ENCODE results near the gene RAX. TPM values are rescaled to one million over a fixed set of nuclear protein-coding genes. Genes with fewer than 3 reads are reported as not detected.

RAX gene
- total and polyA plus RNA-seq, 2 of the 4 experiments (the other 2 are of a cell fraction) = not detected

GRCh38 chr18:59293317-59293716 lies 20.1 kb upstream of the RAX start:
- CTCF ChIA-PET = no interaction called here

More at GRCh38 chr18:59293317-59293716, 20.1 kb upstream of the RAX start:
- Histone ChIP-seq H3K27me3 (ENCODE audit: control insufficient read depth, insufficient read depth, low read length) (peaks cover 46% of the 10 kb centered on the region), H3K79me1 (ENCODE audit: low read depth in 1 of 2, low read length in 2 of 2) (no peaks in the 10 kb centered on the region), H2BK120ac (ENCODE audit: low read depth, low read length) (no peak overlapping the region), H3K14ac (replicated peaks; ENCODE audit: low read depth, low read length) (no peak overlapping the region), H3K4me2 (ENCODE audit: low read depth, low read length) (no peak overlapping the region), H3K4me3 (ENCODE audit: insufficient read depth, low read depth, low read length) (no peak overlapping the region), H4K8ac (ENCODE audit: low read depth in 2 of 2, low read length in 2 of 2) (no peak overlapping the region), H2BK20ac (ENCODE audit: low read depth, low read length) (no peak overlapping the region), H2BK15ac (ENCODE audit: low read depth, low read length) (no peak overlapping the region), H3K4ac (ENCODE audit: low read depth, low read length) (no peak overlapping the region), H3K18ac (ENCODE audit: low read depth, low read length) (no peak overlapping the region), H3K9me3 (ENCODE audit: control insufficient read depth, insufficient read depth, low read length) (no peaks in the 10 kb centered on the region), H3K23ac (ENCODE audit: low read depth, low read length) (no peak overlapping the region), H3K36me3 (ENCODE audit: control insufficient read depth, insufficient read depth, low read length) (no peaks in the 10 kb centered on the region), H4K91ac (ENCODE audit: insufficient read depth, low read depth, low read length) (no peak overlapping the region), H3K27ac (ENCODE audit: insufficient read depth, low read length) (no peak overlapping the region), H4K5ac (ENCODE audit: low read depth, low read length) (no peak overlapping the region), H2AK9ac (replicated peaks; ENCODE audit: low read depth, low read length, poor library complexity) (no peak overlapping the region), H2AK5ac (ENCODE audit: low read depth, low read length) (no peak overlapping the region), H3K4me1 (ENCODE audit: control insufficient read depth, insufficient read depth, low read length) (no peaks in the 10 kb centered on the region), H2AFZ (replicated peaks; ENCODE audit: low read length, poor library complexity) (no peak overlapping the region), H4K20me1 (ENCODE audit: insufficient read depth, low read length) (no peaks in the 10 kb centered on the region), H3K9ac (ENCODE audit: low read depth, low read length) (no peak overlapping the region), H3K56ac (ENCODE audit: extremely low read depth, insufficient read depth, low read length) (no peak overlapping the region), H2BK5ac (ENCODE audit: low read depth, low read length, poor library complexity, severe bottlenecking) (no peak overlapping the region), H3K9me1 (ENCODE audit: insufficient read depth, low read length) (no peaks in the 10 kb centered on the region)
- ATAC-seq (ENCODE audit: low read depth) = no peak
- no TSS peak for BruUV-seq (replicated peaks)
- POLR2A ChIA-PET (ENCODE audit: unreplicated experiment) = no interaction called here
- TF ChIP-seq MAFK (IDR thresholded peaks at IDR 0.05; ENCODE audit: low read depth, low read length) = no peak
- TF ChIP-seq USF2 (IDR thresholded peaks at IDR 0.05; ENCODE audit: low read depth, low read length) = no peak
- TF ChIP-seq MAZ (IDR thresholded peaks at IDR 0.05; ENCODE audit: borderline replicate concordance, low read depth, low read length) = no peak
- TF ChIP-seq POLR2A (IDR thresholded peaks at IDR 0.05; ENCODE audit: low read depth, low read length) = no peak
- no peak for TF ChIP-seq MXI1 (IDR thresholded peaks at IDR 0.05; ENCODE audit: borderline replicate concordance, low read depth, low read length)
- no peak for TF ChIP-seq RCOR1 (IDR thresholded peaks at IDR 0.05; ENCODE audit: insufficient replicate concordance, low read length)
- no peak for DNase-seq
- dilution Hi-C loops (cut with HindIII; ENCODE audit: low sequenced_read_pairs, unreplicated experiment) = no loop called here
- in situ Hi-C loops (cut with MboI; ENCODE audit: low sequenced_read_pairs) = no loop called here
- intact Hi-C loops (cut with micrococcal nuclease) = no loop called here

All from IMR-90 (cell line).